Tibial nerve (tissue), 4 donors: ENCODE data around the gene FSTL4.

ENCODE experiments used
- CTCF ChIP-seq, 5 experiments: fragments of 200-600 bp in 3 of 5; fragments of 450-650 bp in 2 of 5; sonication (generic) in 3 of 5; IDR thresholded peaks; one replicate each; pipeline ENCODE4 v1.5.1; 2016 to 2019; ENCODE audit warnings: antibody characterized with exemption in 5 of 5, mild to moderate bottlenecking in 3 of 5, moderate library complexity in 2 of 5
- EP300 ChIP-seq, 2 donors: sonication (generic); formaldehyde crosslinking; IDR thresholded peaks; one replicate each; pipeline ENCODE4 v1.6.1; 2017; ENCODE audit warnings: antibody characterized with exemption in 2 of 2, mild to moderate bottlenecking in 1 of 2

GRCh38 chr5:133261993-133262392, 350.3 kb downstream of the FSTL4 start:
- no peak for TF ChIP-seq CTCF (IDR thresholded peaks at IDR 0.05)
- TF ChIP-seq EP300 (IDR thresholded peaks at IDR 0.05): no peak
